Measurements from ENCODE around the gene SOX6.

GRCh38 chr11:16171882-16172281, 184.5 kb downstream of the SOX6 start:
- TF ChIP-seq EZH2 (IDR thresholded peaks at IDR 0.05; ENCODE audit: low read length) = no peak
- TF ChIP-seq, protein P1, sequence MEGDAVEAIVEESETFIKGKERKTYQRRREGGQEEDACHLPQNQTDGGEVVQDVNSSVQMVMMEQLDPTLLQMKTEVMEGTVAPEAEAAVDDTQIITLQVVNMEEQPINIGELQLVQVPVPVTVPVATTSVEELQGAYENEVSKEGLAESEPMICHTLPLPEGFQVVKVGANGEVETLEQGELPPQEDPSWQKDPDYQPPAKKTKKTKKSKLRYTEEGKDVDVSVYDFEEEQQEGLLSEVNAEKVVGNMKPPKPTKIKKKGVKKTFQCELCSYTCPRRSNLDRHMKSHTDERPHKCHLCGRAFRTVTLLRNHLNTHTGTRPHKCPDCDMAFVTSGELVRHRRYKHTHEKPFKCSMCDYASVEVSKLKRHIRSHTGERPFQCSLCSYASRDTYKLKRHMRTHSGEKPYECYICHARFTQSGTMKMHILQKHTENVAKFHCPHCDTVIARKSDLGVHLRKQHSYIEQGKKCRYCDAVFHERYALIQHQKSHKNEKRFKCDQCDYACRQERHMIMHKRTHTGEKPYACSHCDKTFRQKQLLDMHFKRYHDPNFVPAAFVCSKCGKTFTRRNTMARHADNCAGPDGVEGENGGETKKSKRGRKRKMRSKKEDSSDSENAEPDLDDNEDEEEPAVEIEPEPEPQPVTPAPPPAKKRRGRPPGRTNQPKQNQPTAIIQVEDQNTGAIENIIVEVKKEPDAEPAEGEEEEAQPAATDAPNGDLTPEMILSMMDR (optimal IDR thresholded peaks at IDR 0.05 in 1 of 3, IDR thresholded peaks at IDR 0.05 in 1 of 3, conservative IDR thresholded peaks at IDR 0.05 in 1 of 3; ENCODE audit: extremely low read depth in 1 of 3, insufficient read depth in 2 of 3, low read length in 3 of 3) = no peak

Measured in keratinocyte (primary cell).